KOPT-K1 (cell line): ENCODE results near the gene ZDHHC14.
"Not testable (repeated sequence)": the region's sequence is repeated elsewhere in the genome, so short reads cannot be mapped to it uniquely, and the experiment has no call there.

Experiments
- H3K27ac ChIP-seq: fragments of 200-600 bp; sonication (generic); 2 replicates; pipeline ENCODE4 v1.5.1; 2016; ENCODE audit warnings: antibody characterized with exemption, mild to moderate bottlenecking, low read depth, low read length; ENCODE audit not compliant: poor library complexity, severe bottlenecking
- H3K36me3 ChIP-seq: fragments of 200-600 bp; sonication (generic); 2 replicates; pipeline ENCODE4 v1.5.1; 2017; ENCODE audit warnings: antibody characterized with exemption, mild to moderate bottlenecking, low read length, moderate library complexity; ENCODE audit not compliant: insufficient read depth
- H3K9me3 ChIP-seq: fragments of 200-600 bp; sonication (generic); 2 replicates; pipeline ENCODE4 v1.5.1; 2017; ENCODE audit warnings: antibody characterized with exemption, low read length, mild to moderate bottlenecking; ENCODE audit not compliant: insufficient read depth, poor library complexity, severe bottlenecking

Gene ZDHHC14

DNA sequence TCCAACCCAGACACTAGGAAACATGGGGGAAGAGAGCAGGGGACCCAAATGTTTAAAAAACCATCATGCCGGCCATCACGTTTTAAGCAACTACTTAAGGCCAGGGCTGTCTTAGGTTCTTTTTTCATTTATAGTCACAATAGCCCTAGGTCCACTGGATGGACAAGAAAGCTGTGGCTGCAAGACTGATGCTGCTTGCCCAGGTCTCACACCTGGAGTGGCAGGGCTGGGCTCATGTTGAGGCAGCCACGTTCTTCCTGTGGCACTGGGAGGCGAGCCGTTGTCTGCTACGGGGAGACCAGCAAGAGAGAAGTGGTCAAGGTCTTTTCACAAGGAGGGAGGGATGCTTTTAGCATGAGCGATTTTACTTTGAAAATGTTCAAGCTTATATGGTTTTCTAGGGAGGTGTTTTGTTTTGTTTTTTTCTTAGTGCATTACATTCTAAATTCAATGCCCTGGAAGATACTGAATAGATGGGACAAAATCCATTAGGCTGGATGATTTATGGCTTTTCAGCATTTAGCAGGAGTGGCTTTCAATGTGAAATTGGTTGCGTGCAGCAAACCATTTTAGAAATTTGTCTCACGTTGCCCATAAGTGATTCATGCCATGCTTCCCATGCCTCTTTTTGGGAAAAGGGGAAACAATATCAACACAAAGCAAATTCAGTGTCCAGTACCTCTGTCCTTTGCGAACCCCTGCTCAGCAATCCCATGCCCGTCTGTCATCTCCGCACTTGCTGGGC, 335.4 kb downstream of the ZDHHC14 start:
- Histone ChIP-seq H3K36me3 (no peaks in the 10 kb centered on the region), H3K9me3 (no peaks in the 10 kb centered on the region), H3K27ac (no peak overlapping the region)

DNA sequence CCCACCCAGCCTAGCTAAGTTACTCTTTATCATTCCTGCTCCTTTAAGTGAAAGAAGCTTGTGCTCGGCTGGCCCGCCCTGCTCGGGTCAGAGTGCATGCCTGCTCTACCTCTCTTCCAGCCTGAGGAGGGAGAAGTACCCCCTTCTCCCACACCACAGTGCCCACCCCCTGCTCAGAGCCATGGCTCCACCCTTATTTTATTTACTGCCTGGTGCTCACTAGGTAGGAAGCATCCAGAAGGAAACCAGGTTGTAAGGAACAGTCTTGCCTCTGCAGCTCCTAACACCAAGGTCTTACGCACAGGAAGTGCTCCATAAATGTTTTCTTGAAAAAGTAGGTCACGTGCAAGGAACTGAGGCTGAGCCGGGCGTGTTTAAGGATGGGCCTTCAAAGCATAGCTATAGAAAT, 336.4 kb downstream of the ZDHHC14 start:
- H3K36me3 ChIP-seq = no peaks in the 10 kb centered on the region
- no peaks in the 10 kb centered on the region for H3K9me3 ChIP-seq
- H3K27ac ChIP-seq = no peak overlapping the region

DNA sequence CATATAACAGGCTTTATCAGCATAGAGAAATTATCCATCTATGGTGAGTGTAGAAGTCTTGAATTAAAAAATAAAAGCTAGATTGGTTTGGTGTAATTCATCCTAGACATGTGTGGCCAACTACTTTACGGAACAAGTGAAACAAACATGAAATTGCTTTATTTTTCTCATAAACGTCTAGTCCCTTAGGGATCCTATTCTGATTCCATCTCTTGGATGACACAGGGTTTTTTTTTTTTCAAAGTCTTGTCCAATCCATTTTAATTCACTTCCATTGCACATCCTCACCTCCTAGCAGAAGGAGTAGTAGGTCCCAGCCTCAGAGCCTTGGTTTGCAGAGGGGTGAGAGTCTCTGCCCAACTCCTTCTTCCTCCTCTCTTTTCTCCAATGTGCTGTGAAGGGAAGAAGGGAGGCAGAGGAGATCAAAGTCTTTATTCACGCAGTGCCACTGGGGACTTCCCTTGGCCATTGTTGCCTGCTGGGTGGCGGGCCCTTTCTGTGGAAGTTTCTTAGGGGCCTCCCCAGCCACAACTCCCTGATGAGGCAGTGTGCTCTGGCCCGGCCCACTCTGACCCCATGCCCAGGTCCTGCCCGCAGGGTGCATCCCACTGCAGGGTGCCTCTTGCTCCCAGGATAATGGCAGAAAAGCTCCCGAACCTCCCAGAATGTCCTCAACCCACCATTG, 337.7 kb downstream of the ZDHHC14 start:
- Histone ChIP-seq H3K9me3 (no peaks in the 10 kb centered on the region), H3K27ac (no peak overlapping the region), H3K36me3 (no peaks in the 10 kb centered on the region)

DNA sequence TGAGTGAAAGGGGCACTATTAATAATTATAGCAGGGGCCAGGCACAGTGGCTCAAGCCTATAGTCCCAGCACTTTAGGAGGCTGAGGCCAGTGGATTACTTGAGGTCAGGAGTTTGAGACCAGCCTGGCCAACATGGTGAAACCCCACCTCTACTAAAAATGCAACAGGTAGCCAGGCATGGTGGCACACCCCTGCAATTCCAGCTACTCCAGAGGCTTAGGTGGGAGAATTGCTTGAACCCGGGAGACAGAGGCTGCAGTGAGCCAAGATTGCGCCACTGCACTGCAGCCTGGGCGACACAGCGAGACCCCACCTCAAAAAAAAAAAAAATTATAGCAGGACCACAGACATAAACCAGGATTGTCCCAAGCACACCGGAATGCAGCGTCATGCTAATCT, 340.0 kb downstream of the ZDHHC14 start:
- H3K9me3 ChIP-seq = peaks cover 21% of the 10 kb centered on the region
- H3K36me3 ChIP-seq, H3K27ac ChIP-seq: not testable (repeated sequence)

DNA sequence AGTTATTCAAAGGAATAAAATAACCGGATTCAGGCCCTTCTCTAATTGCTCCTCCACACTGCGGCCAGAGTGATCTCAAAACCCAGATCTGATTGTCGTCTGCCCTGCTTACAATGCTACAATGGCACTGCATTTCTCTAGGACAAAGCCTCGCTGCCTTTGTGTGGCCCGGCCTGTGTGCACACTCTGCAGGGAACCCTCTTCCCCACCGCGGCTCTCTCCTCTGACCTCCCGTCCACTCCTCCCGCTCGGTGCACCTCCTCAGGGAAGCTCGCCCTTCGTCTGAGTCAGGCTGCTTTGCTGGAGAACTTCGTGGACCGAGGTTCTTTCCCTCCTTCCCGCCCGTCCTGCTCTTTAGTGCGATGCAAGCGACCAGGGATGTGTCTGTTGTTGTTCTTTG, 340.4 kb downstream of the ZDHHC14 start:
- no peak overlapping the region for H3K27ac ChIP-seq
- no peaks in the 10 kb centered on the region for H3K36me3 ChIP-seq
- peaks cover 21% of the 10 kb centered on the region for H3K9me3 ChIP-seq

DNA sequence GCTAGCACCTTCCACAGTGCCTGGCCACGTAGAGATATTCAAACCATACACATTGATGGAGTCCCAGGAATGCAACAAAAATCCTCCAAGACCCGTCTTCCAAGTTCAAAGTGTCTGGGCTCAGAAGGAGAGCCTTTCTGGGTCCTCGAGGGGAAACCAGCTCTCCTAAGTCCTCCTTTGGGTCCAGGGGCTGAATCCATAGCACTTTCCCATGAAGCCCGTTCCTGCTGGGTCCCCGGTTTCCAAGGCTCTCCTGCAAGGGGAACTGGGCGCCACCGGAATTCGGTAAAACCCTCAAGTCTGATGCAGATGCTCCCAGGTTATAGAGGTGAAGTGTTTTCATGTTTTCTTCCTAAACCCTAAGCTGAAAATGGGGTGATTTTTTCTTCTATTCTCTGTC, 340.8 kb downstream of the ZDHHC14 start:
- H3K36me3 ChIP-seq = no peaks in the 10 kb centered on the region
- no peak overlapping the region for H3K27ac ChIP-seq
- H3K9me3 ChIP-seq = peaks cover 21% of the 10 kb centered on the region

DNA sequence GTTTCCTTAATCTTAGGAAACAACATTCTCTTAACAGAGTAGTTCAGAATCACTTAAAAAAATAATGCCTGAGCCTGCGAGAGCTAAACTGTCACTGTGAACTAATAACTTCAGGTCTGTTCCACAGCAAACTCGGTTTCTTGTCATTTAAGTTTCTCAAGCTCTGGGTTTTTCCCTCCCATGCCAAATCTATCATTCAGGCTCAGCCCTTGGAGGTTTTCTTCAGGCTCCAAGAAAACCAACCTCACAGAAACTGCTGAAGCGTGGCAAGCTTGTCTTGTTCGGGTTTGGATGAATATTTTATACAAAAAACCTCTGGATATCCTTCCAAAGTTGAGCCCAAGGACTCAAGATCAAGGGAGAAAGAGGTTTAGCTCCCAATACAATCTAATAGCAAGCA, 342.4 kb downstream of the ZDHHC14 start:
- H3K9me3 ChIP-seq = peaks cover 21% of the 10 kb centered on the region
- no peak overlapping the region for H3K27ac ChIP-seq
- no peaks in the 10 kb centered on the region for H3K36me3 ChIP-seq

DNA sequence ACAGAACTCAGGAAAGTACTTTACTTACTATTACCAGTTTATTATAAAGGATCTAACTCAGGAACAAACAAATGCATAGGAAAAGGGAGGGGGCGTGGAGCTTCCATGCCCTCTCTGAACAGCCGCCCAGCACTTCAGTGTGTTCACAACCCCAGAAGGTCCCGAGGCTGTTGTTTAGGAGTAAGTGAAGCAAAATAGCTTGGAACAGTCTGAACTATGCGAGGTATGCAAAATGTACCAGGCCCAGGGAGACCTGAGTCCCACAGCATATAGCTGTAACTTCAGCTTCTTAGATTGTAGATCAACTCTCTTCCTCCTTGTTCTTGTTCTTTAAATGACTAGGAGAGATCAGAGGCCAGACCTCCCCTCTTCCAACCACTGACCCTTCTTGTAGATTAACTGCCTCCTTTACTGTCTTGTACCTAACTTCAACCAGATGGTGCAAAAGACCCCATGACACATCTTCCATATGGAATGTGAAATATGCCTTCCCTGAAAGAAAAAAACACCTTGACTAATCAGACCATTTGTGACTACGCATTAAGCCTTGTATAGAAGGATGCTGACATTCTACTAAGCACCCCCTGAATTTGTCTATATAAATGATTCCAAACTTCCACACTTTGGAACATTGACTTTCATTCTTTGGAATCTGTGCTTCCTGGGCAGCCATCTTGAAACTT, 343.3 kb downstream of the ZDHHC14 start:
- Histone ChIP-seq H3K9me3 (peaks cover 21% of the 10 kb centered on the region), H3K27ac (no peak overlapping the region), H3K36me3 (no peaks in the 10 kb centered on the region)

DNA sequence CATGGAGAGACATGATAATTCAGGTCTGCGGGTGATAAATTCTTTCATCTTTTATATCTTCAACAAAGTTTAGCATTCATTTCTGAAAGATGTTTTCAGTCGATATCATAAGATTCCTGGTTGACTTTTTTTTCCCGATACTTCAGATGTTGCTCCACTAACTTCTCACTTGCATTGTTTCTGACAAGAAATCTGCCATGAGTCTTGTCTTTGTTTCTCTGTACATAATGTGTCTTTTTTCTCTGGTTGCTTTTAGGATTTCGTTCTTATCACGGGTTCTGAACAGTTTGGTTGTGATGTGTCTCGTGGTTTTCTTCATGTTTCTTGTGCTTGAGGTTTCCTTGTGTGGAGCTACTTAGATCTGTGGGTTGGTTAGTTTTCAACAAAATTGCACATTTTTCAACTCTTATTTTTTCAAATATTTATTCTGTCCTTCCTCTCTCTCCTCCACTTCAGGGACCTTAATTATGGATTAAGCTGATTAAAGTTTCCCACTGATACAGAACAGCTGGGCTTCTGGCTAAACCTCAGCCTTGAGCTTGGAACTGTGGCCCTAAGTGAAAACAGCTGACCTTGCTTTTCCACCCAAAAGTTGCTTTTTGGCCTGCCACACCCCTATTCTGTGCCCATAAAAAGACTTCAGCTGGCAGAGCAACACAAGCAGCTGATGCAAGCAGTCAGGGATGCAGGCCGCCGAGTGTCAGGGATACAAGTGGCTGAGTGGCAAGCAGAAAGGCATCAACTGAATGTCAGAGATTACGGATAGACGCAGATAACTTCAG, 344.2 kb downstream of the ZDHHC14 start:
- Histone ChIP-seq H3K27ac (no peak overlapping the region), H3K36me3 (no peaks in the 10 kb centered on the region), H3K9me3 (peaks cover 21% of the 10 kb centered on the region)

DNA sequence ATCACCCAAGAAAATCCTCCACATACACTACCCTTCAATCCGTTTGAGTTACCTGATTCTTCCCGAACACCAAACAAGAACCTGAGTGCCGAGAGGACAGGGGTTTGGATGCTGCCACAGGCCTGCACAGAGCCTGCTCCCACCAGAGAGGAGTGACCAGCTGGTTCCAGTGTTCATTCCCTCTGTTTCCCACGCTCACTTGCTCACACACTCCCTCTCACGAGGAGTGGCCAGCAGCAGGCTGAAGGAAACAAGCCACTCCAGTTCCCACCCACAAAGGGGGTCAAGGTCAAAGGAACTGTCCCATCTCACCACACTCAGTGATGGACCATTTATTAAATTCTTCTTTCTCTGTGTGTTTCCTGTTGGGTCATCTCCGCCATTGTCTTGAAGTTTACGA, 344.8 kb downstream of the ZDHHC14 start:
- Histone ChIP-seq H3K36me3 (no peaks in the 10 kb centered on the region), H3K27ac (no peak overlapping the region), H3K9me3 (peaks cover 21% of the 10 kb centered on the region)

DNA sequence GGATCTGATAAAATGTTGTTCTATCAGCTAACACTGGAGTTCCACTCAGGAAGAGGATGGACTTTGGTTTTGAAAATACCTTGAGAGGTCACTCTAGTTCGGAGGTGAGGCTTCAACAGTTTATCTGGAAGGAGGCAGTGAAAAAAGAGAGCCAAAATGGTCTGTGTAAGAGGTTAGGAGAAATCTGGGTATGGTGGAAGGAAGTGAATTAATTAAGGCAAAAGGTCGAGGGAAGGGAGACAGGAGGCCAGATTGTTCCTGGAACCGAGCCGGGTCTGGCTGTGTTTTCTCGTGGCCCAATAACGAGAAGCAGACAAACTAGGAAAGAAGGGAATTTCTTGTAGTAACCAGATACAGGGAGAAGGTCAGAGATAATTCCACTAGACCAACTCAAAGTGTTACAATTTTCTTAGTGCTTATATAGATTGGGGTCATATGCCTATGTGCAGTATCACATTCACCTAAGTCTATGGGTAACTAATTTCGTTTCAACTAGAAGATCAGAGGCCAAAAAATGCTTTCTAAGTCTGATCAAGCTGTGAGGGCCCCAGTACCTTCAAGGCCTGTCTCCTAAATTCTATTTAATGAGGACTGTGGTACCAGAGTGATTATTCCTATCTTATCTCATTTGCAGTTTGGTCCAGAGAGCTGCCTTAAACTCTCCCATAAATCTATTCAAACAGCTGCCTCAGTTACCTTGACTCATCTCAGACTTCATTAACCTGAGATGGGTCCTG, 346.1 kb downstream of the ZDHHC14 start:
- no peaks in the 10 kb centered on the region for H3K36me3 ChIP-seq
- peaks cover 21% of the 10 kb centered on the region for H3K9me3 ChIP-seq
- no peak overlapping the region for H3K27ac ChIP-seq
